SK-N-SH (cell line): ENCODE results near the gene PRKACB. TPM values are rescaled to one million over a fixed set of nuclear protein-coding genes. Genes with fewer than 3 reads are reported as not detected.

ENCODE experiments used
- CTCF ChIA-PET: fragments of 300-600, 350-600 bp; formaldehyde crosslinking; extraction: SDS; loops from one replicate; lab custom pipeline; 2021; lab: Yijun Ruan, JAX
- POLR2A ChIA-PET: fragments of 350-600 bp; sonication (Branson Sonifier 250); formaldehyde crosslinking; extraction: SDS; loops from one replicate; lab custom pipeline; 2020; ENCODE audit warnings: antibody characterized with exemption, inconsistent platforms; lab: Yijun Ruan, JAX
- DNase-seq: peaks from one replicate; pipeline ENCODE4 v3.0.0; 2012
- H2AFZ ChIP-seq: fragments of 200-600 bp; sonication (generic); 2 replicates; pipeline ENCODE4 v1.8.1; 2016; ENCODE audit warnings: antibody characterized with exemption, mild to moderate bottlenecking, low read depth
- H3F3A ChIP-seq: fragments of 200-600 bp; sonication (generic); replicated peaks from 2 replicates; pipeline ENCODE3; 2016; ENCODE audit warnings: antibody characterized with exemption, mild to moderate bottlenecking; ENCODE audit not compliant: insufficient read depth
- H3K27ac ChIP-seq, 2 experiments: fragments of 200-500 bp in 1 of 2; fragments of 200-600 bp in 1 of 2; sonication (Bioruptor generic) in 1 of 2; sonication (generic), shearing (Covaris generic) in 1 of 2; 2 replicates each; pipeline versions ENCODE4 v1.5.1 to v1.6.1; 2014 to 2016; ENCODE audit warnings: low read depth in 2 of 2, inconsistent platforms in 1 of 2, low read length in 1 of 2, mild to moderate bottlenecking in 1 of 2, mixed read lengths in 1 of 2
- H3K27me3 ChIP-seq: fragments of 200-600 bp; sonication (generic), shearing (Covaris generic); 2 replicates; pipeline ENCODE4 v1.6.1; 2016; ENCODE audit warnings: mixed run types; ENCODE audit not compliant: insufficient read depth
- H3K36me3 ChIP-seq, 2 experiments: fragments of 200-500 bp in 1 of 2; fragments of 200-600 bp in 1 of 2; sonication (Bioruptor generic) in 1 of 2; sonication (generic) in 1 of 2; replicated peaks in 1 of 2; 2 replicates each; pipeline versions ENCODE3 to v1.5.1; 2014 to 2016; ENCODE audit warnings: low read length in 1 of 2, mild to moderate bottlenecking in 1 of 2; ENCODE audit not compliant: insufficient read depth in 2 of 2, control insufficient read depth in 1 of 2
- H3K4me1 ChIP-seq, 2 experiments: fragments of 200-500 bp in 1 of 2; fragments of 200-600 bp in 1 of 2; sonication (Bioruptor generic) in 1 of 2; sonication (generic), shearing (Covaris generic) in 1 of 2; 2 replicates each; pipeline versions ENCODE4 v1.5.1 to v1.6.1; 2014 to 2016; ENCODE audit warnings: low read depth in 1 of 2, low read length in 1 of 2, mixed run types in 1 of 2; ENCODE audit not compliant: insufficient read depth in 2 of 2, control insufficient read depth in 1 of 2
- H3K4me2 ChIP-seq: fragments of 200-600 bp; sonication (generic), shearing (Covaris generic); 2 replicates; pipeline ENCODE4 v1.6.1; 2017; ENCODE audit warnings: mixed run types
- H3K4me3 ChIP-seq, 2 experiments: fragments of 200-500 bp in 1 of 2; fragments of 200-600 bp in 1 of 2; sonication (Bioruptor generic) in 1 of 2; sonication (generic), shearing (Covaris generic) in 1 of 2; 2 replicates each; pipeline versions ENCODE4 v1.5.1 to v1.8.1; 2014 to 2016; ENCODE audit warnings: low read depth in 2 of 2, inconsistent platforms in 1 of 2, low read length in 1 of 2, mild to moderate bottlenecking in 1 of 2, mixed read lengths in 1 of 2, moderate library complexity in 1 of 2
- H3K79me2 ChIP-seq: fragments of 200-600 bp; sonication (generic); 2 replicates; pipeline ENCODE4 v1.8.1; 2017; ENCODE audit warnings: mild to moderate bottlenecking; ENCODE audit not compliant: insufficient read depth
- H3K9ac ChIP-seq: fragments of 200-600 bp; sonication (generic); 2 replicates; pipeline ENCODE4 v1.6.1; 2017; ENCODE audit warnings: mixed run types
- H3K9me2 ChIP-seq: fragments of 200-600 bp; sonication (generic); 2 replicates; pipeline ENCODE4 v1.6.1; 2017; ENCODE audit warnings: mixed run types
- H3K9me3 ChIP-seq: fragments of 200-600 bp; sonication (generic); 2 replicates; pipeline ENCODE4 v1.6.1; 2017; ENCODE audit warnings: mixed run types, mild to moderate bottlenecking, moderate library complexity
- H4K20me1 ChIP-seq: fragments of 200-600 bp; sonication (generic); 2 replicates; pipeline ENCODE4 v1.6.1; 2017; ENCODE audit warnings: mild to moderate bottlenecking, mixed run types; ENCODE audit not compliant: insufficient read depth
- FOSL2 ChIP-seq: IDR thresholded peaks from 2 replicates; pipeline ENCODE4 v1.4.0; 2012; ENCODE audit warnings: low read depth, mild to moderate bottlenecking, moderate library complexity, borderline replicate concordance
- FOXM1 ChIP-seq: IDR thresholded peaks from 2 replicates; pipeline ENCODE4 v1.4.0; 2012; ENCODE audit warnings: low read depth, mild to moderate bottlenecking
- GATA2 ChIP-seq: sonication (generic); formaldehyde crosslinking; IDR thresholded peaks from 2 replicates; pipeline ENCODE4 v1.5.0; 2020; ENCODE audit warnings: mild to moderate bottlenecking, missing genetic modification reagents
- JUND ChIP-seq: IDR thresholded peaks from 2 replicates; pipeline ENCODE4 v1.4.0; 2012
- MXI1 ChIP-seq: IDR thresholded peaks from 2 replicates; pipeline ENCODE4 v1.6.1; 2012; ENCODE audit warnings: mild to moderate bottlenecking, low read depth, low read length, improper control_type of control experiment
- NRF1 ChIP-seq: IDR thresholded peaks from 2 replicates; pipeline ENCODE4 v1.6.1; 2012; ENCODE audit warnings: low read depth, mild to moderate bottlenecking, low read length
- POLR2AphosphoS5 ChIP-seq: IDR thresholded peaks from 2 replicates; pipeline ENCODE4 v1.6.1; 2012; ENCODE audit warnings: low read depth, low read length
- RAD21 ChIP-seq: IDR thresholded peaks from 2 replicates; pipeline ENCODE4 v1.6.1; 2012; ENCODE audit warnings: mild to moderate bottlenecking, low read length
- RCOR1 ChIP-seq: fragments of 150-350 bp; IDR thresholded peaks from 2 replicates; pipeline ENCODE4 v1.6.1; 2017; ENCODE audit warnings: antibody characterized with exemption, low read length
- RFX5 ChIP-seq: IDR thresholded peaks from 2 replicates; pipeline ENCODE4 v1.6.1; 2012; ENCODE audit warnings: mild to moderate bottlenecking, improper control_type of control experiment, low read length
- SIN3A ChIP-seq: IDR thresholded peaks from 2 replicates; pipeline ENCODE4 v1.6.1; 2012; ENCODE audit warnings: low read depth, mild to moderate bottlenecking, low read length, moderate library complexity, borderline replicate concordance
- SMC3 ChIP-seq: IDR thresholded peaks from 2 replicates; pipeline ENCODE4 v1.6.1; 2012; ENCODE audit warnings: low read depth, low read length, improper control_type of control experiment
- TCF12 ChIP-seq: IDR thresholded peaks from 2 replicates; pipeline ENCODE4 v1.4.0; 2012
- WGBS: methylation state at CpG from one replicate; pipeline ENCODE4 v1.1.6; 2017; ENCODE audit warnings: low lambda C conversion rate; 5-methylcytosine and 5-hydroxymethylcytosine counted together
- polyA plus RNA-seq, 3 experiments: library from polyadenylated mRNA; depleted of rRNA; stranded (reverse); fragments of >200 nt; gene quantifications; 2 replicates each; pipeline ENCODE4 v1.2.3, GENCODE V29; 2012
- TF ChIP-seq, protein P1 (sequence below): IDR thresholded peaks from 2 replicates; pipeline ENCODE4 v1.4.0; 2012; ENCODE audit warnings: low read depth, borderline replicate concordance
- TF ChIP-seq, protein P2 (sequence below): IDR thresholded peaks from 2 replicates; pipeline ENCODE4 v1.4.0; 2012; ENCODE audit warnings: low read depth
- TF ChIP-seq, protein P3 (sequence below): IDR thresholded peaks from 2 replicates; pipeline ENCODE4; 2012

Gene PRKACB
- polyA plus RNA-seq, 1 of the 3 experiments (the other 2 are of a cell fraction), result 7.5 TPM

- DNase-seq, result no peak
- Histone ChIP-seq H3F3A (peaks cover 6% of the 10 kb centered on the region), H3K27me3 (no peaks in the 10 kb centered on the region), H2AFZ (no peak overlapping the region), H3K4me2 (no peak overlapping the region), H3K27ac (no peak overlapping the region), H3K9me3 (0 out of 2 replicates have a peak, but pooled peaks cover 7% of the 10 kb centered on the region), H3K79me2 (no peaks in the 10 kb centered on the region), H4K20me1 (no peaks in the 10 kb centered on the region), H3K9ac (no peak overlapping the region), H3K9me2 (no peaks in the 10 kb centered on the region), H3K36me3 (peaks cover 0 to 3% of the 10 kb centered on the region in 2 experiments), H3K4me1 (no peaks in the 10 kb centered on the region; a peak in 1 of 4 replicates), H3K4me3 (no peak overlapping the region)
- ChIA-PET CTCF (interaction anchor here (0.7 kb wide), 1 partner anchor 582 kb away, joined by 3 read pairs; no protein-coding TSS in a partner anchor), POLR2A (no interaction called here)
- WGBS, result 74% methylated on average over 4 of the region's 4 CpGs
- TF ChIP-seq RCOR1, result no peak
- no peak for TF ChIP-seq POLR2AphosphoS5
- TF ChIP-seq, protein P1, sequence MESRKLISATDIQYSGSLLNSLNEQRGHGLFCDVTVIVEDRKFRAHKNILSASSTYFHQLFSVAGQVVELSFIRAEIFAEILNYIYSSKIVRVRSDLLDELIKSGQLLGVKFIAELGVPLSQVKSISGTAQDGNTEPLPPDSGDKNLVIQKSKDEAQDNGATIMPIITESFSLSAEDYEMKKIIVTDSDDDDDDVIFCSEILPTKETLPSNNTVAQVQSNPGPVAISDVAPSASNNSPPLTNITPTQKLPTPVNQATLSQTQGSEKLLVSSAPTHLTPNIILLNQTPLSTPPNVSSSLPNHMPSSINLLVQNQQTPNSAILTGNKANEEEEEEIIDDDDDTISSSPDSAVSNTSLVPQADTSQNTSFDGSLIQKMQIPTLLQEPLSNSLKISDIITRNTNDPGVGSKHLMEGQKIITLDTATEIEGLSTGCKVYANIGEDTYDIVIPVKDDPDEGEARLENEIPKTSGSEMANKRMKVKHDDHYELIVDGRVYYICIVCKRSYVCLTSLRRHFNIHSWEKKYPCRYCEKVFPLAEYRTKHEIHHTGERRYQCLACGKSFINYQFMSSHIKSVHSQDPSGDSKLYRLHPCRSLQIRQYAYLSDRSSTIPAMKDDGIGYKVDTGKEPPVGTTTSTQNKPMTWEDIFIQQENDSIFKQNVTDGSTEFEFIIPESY, result no peak
- no peak for TF ChIP-seq SMC3
- no peak for TF ChIP-seq SIN3A
- 0 out of 2 replicates have a peak, but pooled peaks have one; percentile 3 for TF ChIP-seq GATA2 (CRISPR knock-in tag)
- no peak for TF ChIP-seq RFX5
- TF ChIP-seq NRF1, result no peak
- TF ChIP-seq, protein P2, sequence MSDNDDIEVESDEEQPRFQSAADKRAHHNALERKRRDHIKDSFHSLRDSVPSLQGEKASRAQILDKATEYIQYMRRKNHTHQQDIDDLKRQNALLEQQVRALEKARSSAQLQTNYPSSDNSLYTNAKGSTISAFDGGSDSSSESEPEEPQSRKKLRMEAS, result no peak
Observed at GRCh38 chr1:84246213-84246612, 102.1 kb downstream of the PRKACB start.

- Histone ChIP-seq H3K27ac (peak overlapping the region in 1 of 2 experiments; percentile 66; a peak in 2 of 4 replicates), H4K20me1 (no peaks in the 10 kb centered on the region), H2AFZ (no peak overlapping the region), H3K9me3 (0 out of 2 replicates have a peak, but pooled peaks cover 7% of the 10 kb centered on the region), H3K36me3 (peaks cover 0 to 3% of the 10 kb centered on the region in 2 experiments), H3K79me2 (no peaks in the 10 kb centered on the region), H3K9me2 (no peaks in the 10 kb centered on the region), H3K9ac (peak overlapping the region; percentile 21), H3K4me1 (no peaks in the 10 kb centered on the region; a peak in 3 of 4 replicates), H3K4me3 (no peak overlapping the region), H3F3A (peaks cover 6% of the 10 kb centered on the region), H3K4me2 (no peak overlapping the region), H3K27me3 (no peaks in the 10 kb centered on the region)
- DNase-seq, result no peak
- POLR2A ChIA-PET, result no interaction called here
- TF ChIP-seq FOXM1 (no peak), RAD21 (no peak), JUND (peak; percentile 39; the same call in 1 of the 2 replicates), TCF12 (peak; percentile 61), MXI1 (no peak), FOSL2 (0 out of 2 replicates have a peak, but pooled peaks have one; percentile 46)
- TF ChIP-seq, protein P2, result no peak
- TF ChIP-seq, protein P3, sequence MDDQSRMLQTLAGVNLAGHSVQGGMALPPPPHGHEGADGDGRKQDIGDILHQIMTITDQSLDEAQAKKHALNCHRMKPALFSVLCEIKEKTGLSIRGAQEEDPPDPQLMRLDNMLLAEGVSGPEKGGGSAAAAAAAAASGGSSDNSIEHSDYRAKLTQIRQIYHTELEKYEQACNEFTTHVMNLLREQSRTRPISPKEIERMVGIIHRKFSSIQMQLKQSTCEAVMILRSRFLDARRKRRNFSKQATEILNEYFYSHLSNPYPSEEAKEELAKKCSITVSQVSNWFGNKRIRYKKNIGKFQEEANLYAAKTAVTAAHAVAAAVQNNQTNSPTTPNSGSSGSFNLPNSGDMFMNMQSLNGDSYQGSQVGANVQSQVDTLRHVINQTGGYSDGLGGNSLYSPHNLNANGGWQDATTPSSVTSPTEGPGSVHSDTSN, result 0 out of 2 replicates have a peak, but pooled peaks have one; percentile 4
- 83% methylated on average over 10 of the region's 11 CpGs for WGBS
- CTCF ChIA-PET, result interaction anchor here (0.7 kb wide), 1 partner anchor 119 kb away, joined by 3 read pairs; no protein-coding TSS in a partner anchor
Observed at GRCh38 chr1:84247425-84248220, 103.6 kb downstream of the PRKACB start.
